22Rv1 (cell line): Measurements from ENCODE around the gene NPHP4.

ENCODE experiments used
- H3K27ac ChIP-seq: fragments of 450-650 bp; 2 replicates; pipeline ENCODE4 v1.5.1; 2017
- ZFX ChIP-seq: fragments of 450-650 bp; IDR thresholded peaks from 2 replicates; pipeline ENCODE4 v1.6.1; 2017; ENCODE audit warnings: antibody characterized with exemption, borderline replicate concordance
- TF ChIP-seq, protein P1 (sequence below): fragments of 450-650 bp; IDR thresholded peaks from 2 replicates; pipeline ENCODE4 v1.5.1; 2017; ENCODE audit warnings: mild to moderate bottlenecking

NPHP4 gene

DNA sequence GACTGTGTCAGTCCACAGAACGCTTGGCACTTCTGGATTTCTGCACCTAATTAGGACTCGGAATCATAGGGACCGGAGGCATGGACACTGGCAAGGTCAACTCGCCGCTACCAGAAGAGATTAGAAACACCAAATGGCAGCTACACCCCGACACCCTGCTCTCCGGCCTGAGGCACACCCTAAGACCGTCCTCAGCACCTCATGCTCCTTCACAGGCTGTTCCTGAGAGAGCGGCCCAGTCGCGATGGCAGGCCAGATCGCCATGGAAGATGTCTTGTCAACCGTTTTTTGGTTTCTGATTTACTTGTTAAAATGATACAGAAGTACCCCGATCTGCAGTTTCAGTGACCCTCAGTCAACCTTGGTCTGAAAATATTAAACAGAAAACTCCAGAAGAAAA lies 46.8 kb downstream of the NPHP4 start:
- TF ChIP-seq, protein P1, sequence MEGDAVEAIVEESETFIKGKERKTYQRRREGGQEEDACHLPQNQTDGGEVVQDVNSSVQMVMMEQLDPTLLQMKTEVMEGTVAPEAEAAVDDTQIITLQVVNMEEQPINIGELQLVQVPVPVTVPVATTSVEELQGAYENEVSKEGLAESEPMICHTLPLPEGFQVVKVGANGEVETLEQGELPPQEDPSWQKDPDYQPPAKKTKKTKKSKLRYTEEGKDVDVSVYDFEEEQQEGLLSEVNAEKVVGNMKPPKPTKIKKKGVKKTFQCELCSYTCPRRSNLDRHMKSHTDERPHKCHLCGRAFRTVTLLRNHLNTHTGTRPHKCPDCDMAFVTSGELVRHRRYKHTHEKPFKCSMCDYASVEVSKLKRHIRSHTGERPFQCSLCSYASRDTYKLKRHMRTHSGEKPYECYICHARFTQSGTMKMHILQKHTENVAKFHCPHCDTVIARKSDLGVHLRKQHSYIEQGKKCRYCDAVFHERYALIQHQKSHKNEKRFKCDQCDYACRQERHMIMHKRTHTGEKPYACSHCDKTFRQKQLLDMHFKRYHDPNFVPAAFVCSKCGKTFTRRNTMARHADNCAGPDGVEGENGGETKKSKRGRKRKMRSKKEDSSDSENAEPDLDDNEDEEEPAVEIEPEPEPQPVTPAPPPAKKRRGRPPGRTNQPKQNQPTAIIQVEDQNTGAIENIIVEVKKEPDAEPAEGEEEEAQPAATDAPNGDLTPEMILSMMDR: no peak
- no peak for TF ChIP-seq ZFX
- no peak overlapping the region for H3K27ac ChIP-seq

DNA sequence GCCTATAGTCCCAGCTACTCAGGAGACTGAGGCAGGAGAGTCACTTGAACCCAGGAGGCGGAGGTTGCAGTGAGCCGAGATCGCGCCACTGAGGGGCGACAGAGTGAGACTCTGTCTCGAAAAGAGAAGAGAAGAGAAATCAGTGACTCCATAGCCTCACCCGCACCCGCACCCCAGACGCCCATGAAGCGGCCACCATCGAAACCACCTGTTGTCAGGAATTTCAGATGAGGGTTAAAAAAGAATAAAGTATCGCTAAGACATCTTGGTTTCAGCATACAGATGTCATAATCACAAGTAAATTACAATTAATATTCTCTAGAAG lies 47.4 kb downstream of the NPHP4 start:
- TF ChIP-seq, protein P1: no peak
- TF ChIP-seq ZFX: no peak
- H3K27ac ChIP-seq: no peak overlapping the region

DNA sequence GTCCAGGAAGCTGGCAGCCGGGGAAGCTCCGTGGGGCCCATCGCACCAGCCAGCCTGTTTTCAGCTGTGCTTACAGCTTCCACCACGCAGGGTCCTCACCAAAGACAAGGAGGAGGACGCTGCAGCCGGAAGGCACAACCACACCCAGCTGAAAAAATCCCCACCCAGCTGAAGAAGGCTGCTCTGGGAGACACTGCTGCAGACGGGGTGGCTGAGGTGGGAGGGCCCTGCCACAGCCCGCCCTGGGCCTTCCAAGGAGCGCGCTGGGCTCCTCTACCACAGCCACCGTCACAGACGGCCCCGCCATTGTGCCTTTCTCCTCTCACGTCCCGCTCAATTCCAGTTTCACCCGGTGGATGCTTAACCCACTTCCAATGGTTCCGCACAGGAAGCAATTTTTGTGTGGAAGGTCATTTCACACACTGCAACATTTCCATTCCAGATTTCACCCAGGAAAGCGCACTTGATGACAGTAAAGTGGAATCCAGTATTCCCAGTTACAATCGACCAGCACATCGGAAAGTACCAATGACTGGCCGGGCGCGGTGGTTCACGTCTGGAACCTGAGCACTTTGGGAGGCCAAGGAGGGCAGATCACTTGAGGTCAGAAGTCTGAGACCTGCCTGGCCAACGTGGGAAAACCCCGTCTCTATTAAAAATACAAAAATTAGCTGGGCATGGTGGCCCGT lies 47.9 kb downstream of the NPHP4 start:
- no peak for TF ChIP-seq ZFX
- TF ChIP-seq, protein P1: no peak
- H3K27ac ChIP-seq: no peak overlapping the region

DNA sequence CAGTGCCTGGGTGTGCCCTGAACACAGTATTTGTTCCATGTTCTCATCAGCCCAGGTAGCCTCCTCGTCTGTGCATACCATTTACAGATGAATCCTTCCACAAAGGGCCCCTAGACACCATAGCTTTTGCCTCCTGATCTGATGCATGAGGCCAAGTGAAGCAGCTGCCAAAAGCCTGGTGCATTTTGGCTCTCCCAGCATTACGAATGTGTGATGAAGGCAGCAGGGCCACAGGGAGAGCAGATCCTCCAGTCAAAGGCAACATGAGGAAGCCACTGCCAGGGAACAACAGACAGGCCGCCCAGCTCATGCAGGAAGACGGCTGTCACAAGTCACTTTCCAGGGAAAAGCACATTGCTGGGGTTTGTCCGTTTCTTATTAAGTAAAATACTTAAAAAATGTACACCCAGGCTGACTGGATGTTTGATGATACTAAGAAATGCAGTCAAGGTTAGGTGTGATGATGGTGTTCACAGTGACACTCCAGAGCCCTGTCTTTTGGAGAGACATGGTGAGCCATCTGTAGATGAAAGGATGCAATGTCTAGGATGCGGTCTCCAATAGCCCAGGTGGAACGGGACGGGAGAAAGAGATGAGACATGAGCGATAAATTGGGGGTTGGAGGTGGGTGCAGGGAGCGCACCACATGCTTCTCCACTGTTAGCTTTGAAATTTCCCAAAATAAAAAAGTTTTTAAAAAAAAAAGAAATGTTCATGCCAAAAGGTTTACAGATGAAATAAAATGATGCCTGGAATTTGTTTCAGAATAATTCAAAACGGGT lies 48.7 kb downstream of the NPHP4 start:
- no peak for TF ChIP-seq ZFX
- TF ChIP-seq, protein P1: no peak
- H3K27ac ChIP-seq: no peak overlapping the region

DNA sequence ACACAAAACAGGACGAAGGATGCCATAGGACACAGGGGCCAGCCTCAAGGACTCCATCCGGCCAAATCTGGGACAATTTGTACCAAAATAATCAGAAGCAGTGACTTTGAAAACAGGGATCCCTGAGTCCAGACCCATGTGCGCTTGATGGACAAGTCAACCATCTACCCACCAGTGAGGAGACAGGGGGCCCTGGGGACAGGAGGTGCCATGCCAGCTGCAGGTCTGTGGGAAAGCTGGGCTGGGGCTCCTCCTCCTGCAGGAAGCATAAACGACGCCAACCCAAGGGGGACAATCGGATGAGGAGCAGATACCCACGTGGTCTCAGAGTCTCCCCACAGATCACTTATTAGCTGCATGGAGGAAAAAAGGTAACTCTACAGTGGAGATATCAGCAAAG lies 50.6 kb downstream of the NPHP4 start:
- TF ChIP-seq, protein P1: no peak
- TF ChIP-seq ZFX: no peak
- no peak overlapping the region for H3K27ac ChIP-seq

DNA sequence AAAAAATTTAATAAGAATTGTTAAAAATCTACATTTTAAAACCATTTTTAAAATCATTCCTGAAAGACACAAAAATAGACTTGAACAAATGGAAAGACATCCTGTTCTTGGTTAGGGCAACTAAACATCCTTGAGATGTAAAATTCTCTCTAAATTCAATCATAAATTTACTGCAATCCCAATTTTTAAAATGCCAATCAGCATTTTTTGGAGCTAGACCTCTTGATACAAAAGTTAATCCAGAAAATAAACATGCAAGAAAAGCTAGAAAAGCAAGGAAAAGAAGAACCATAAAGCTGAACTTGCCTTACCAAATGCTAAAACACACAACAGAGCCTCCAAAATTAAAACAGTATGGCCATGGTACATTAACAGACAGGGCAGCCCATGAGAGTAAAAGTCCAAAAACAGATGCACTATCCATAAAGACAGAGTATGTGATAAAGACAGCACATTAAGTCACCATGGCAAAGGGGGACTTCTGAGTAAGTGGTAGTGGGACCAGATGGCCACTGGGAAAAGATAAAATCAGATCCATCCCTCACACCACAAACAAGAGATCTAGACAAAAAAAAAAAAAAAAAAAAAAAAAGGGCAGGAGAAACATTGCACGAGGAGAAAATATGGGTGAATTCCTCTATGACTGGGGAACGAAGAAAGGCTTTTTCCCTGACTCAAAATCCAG lies 51.4 kb downstream of the NPHP4 start:
- TF ChIP-seq, protein P1: no peak
- TF ChIP-seq ZFX: no peak
- H3K27ac ChIP-seq: no peak overlapping the region
